Breast epithelium (tissue), 4 donors: ENCODE measurements around the gene PLAAT3. TPM values are rescaled to one million over a fixed set of nuclear protein-coding genes. Genes with fewer than 3 reads are reported as not detected.

Experiments
- DNase-seq, 2 donors: peaks; one replicate each; pipeline ENCODE4 v3.0.0-alpha.2; 2019; ENCODE audit warnings: low spot score in 2 of 2
- H3K27ac ChIP-seq, 2 donors: fragments of 200-600 bp; sonication (generic) in 1 of 2; one replicate each; pipeline ENCODE4 v1.5.1; 2016 to 2019; ENCODE audit warnings: mild to moderate bottlenecking in 1 of 2
- H3K27me3 ChIP-seq, 2 donors: fragments of 200-600 bp; sonication (generic) in 1 of 2; one replicate each; pipeline versions ENCODE4 v1.5.1 to v1.6.0; 2017 to 2019; ENCODE audit warnings: control low read depth in 1 of 2, mild to moderate bottlenecking in 1 of 2
- H3K36me3 ChIP-seq: fragments of 200-600 bp; one replicate; pipeline ENCODE4 v1.5.1; 2019
- H3K4me1 ChIP-seq, 2 donors: fragments of 200-600 bp; sonication (generic); one replicate each; pipeline ENCODE4 v1.5.1; 2016 to 2019; ENCODE audit warnings: control low read depth in 1 of 2
- H3K4me3 ChIP-seq, 3 donors: fragments of 200-600 bp; sonication (generic); 1 replicate in 2 of 3; 2 replicates in 1 of 3; pipeline ENCODE4 v1.5.1; 2016 to 2019; ENCODE audit warnings: mild to moderate bottlenecking in 3 of 3, moderate library complexity in 2 of 3
- H3K9me3 ChIP-seq, 2 donors: fragments of 200-600 bp; sonication (generic) in 1 of 2; one replicate each; pipeline ENCODE4 v1.5.1; 2016 to 2019; ENCODE audit warnings: control low read depth in 1 of 2
- POLR2A ChIP-seq: fragments of 450-650 bp; IDR thresholded peaks from one replicate; pipeline ENCODE4 v1.6.1; 2016; ENCODE audit warnings: antibody characterized with exemption, mild to moderate bottlenecking, moderate library complexity
- POLR2AphosphoS5 ChIP-seq, 3 donors: sonication (generic); formaldehyde crosslinking; IDR thresholded peaks; one replicate each; pipeline ENCODE4 v1.6.1; 2017; ENCODE audit warnings: antibody characterized with exemption in 3 of 3
- intact Hi-C: fragments of 100-400 bp; cut with DNase I; formaldehyde crosslinking; loops from one replicate; pipeline ENCODE4 v1.15.1; 2023; ENCODE audit warnings: low total_unique reads
- total RNA-seq, 3 donors: library from RNA; depleted of rRNA; stranded (reverse); fragments of >200 nt; gene quantifications; one replicate each; pipeline ENCODE4 v1.1.0, GENCODE V29; 2016
- TF ChIP-seq, protein P1 (sequence below), 3 donors: fragments of 450-650 bp; IDR thresholded peaks; one replicate each; pipeline ENCODE4 v1.5.1; 2016 to 2017; ENCODE audit warnings: antibody characterized with exemption in 3 of 3, mild to moderate bottlenecking in 3 of 3, moderate library complexity in 3 of 3

The PLAAT3 gene
- total RNA-seq, 3 donors from 2014 or later, result 128 to 527 (median 204) TPM

DNA sequence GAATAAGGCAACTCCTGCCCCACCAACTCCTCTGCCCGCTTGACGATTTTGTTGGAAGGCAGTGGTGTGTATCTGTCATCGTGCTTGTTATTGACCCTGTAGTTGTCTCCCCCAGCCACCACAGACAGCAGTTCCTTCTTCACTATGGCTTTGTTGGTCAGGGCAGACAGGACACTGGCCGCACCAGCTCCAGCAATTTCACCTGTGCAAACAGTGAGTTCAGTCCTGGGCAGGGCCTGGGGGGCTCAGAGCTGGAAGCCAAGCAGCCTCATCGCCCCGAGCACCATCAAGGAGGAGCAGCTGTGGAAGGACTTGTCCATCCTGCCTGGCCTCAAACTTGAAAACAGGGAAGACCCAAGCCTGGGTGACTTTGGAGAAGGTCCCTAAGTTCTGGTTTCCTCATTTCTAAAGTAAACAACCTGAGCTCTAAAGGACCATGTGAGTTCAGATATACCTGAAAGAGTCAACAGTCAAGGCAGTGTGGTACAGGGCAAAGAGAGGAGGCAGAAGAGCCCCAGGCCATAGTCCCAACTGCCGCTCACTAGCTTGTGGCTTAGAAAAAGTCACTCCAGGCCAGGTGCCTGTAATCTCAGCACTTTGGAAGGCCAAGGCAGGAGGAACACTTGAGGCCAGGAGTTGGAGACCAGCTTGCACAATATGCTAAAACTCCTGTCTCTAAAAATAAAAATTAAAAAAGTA, 55.6 kb downstream of the PLAAT3 start:
- intact Hi-C loops, result no loop called here
- no peak for TF ChIP-seq POLR2A
- no peak for TF ChIP-seq POLR2AphosphoS5 (IDR thresholded peaks at IDR 0.05)
- TF ChIP-seq, protein P1, sequence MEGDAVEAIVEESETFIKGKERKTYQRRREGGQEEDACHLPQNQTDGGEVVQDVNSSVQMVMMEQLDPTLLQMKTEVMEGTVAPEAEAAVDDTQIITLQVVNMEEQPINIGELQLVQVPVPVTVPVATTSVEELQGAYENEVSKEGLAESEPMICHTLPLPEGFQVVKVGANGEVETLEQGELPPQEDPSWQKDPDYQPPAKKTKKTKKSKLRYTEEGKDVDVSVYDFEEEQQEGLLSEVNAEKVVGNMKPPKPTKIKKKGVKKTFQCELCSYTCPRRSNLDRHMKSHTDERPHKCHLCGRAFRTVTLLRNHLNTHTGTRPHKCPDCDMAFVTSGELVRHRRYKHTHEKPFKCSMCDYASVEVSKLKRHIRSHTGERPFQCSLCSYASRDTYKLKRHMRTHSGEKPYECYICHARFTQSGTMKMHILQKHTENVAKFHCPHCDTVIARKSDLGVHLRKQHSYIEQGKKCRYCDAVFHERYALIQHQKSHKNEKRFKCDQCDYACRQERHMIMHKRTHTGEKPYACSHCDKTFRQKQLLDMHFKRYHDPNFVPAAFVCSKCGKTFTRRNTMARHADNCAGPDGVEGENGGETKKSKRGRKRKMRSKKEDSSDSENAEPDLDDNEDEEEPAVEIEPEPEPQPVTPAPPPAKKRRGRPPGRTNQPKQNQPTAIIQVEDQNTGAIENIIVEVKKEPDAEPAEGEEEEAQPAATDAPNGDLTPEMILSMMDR (IDR thresholded peaks at IDR 0.05), result no peak
- peak; percentile 50 to 81 for DNase-seq
- Histone ChIP-seq H3K27ac (peak overlapping the region; percentile 78 to 89), H3K27me3 (no peaks in the 10 kb centered on the region), H3K4me3 (no peak overlapping the region), H3K36me3 (no peaks in the 10 kb centered on the region), H3K9me3 (no peaks in the 10 kb centered on the region), H3K4me1 (peaks cover 0 to 9% of the 10 kb centered on the region in 2 donors)

DNA sequence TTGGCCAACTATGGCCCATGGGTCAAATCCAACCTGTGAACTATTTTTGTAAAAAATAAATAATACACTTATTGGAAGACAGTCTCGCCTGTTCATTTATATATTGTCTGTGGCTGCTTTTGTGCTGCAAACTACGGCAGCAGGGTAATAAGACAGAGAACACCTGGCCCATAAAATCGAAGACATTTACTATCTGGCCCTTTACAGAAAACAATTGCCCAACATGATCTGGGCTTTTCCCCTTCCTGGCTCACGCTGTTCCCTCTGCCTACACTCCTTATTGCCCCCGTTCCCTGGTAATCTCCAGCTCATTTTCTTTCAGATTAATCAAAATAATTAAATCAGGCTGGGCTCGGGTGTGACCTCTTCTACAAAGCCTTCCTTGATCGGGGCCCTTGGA, 56.7 kb downstream of the PLAAT3 start:
- TF ChIP-seq POLR2AphosphoS5 (IDR thresholded peaks at IDR 0.05) (no peak), POLR2A (no peak)
- TF ChIP-seq, protein P1 (IDR thresholded peaks at IDR 0.05), result no peak
- Histone ChIP-seq H3K27me3 (no peaks in the 10 kb centered on the region), H3K4me1 (peaks cover 0 to 9% of the 10 kb centered on the region in 2 donors), H3K36me3 (no peaks in the 10 kb centered on the region), H3K9me3 (no peaks in the 10 kb centered on the region), H3K4me3 (no peak overlapping the region), H3K27ac (peak overlapping the region; percentile 78 to 89)
- peak in 1 of 2 donors; percentile 13 for DNase-seq
- intact Hi-C loops, result no loop called here

DNA sequence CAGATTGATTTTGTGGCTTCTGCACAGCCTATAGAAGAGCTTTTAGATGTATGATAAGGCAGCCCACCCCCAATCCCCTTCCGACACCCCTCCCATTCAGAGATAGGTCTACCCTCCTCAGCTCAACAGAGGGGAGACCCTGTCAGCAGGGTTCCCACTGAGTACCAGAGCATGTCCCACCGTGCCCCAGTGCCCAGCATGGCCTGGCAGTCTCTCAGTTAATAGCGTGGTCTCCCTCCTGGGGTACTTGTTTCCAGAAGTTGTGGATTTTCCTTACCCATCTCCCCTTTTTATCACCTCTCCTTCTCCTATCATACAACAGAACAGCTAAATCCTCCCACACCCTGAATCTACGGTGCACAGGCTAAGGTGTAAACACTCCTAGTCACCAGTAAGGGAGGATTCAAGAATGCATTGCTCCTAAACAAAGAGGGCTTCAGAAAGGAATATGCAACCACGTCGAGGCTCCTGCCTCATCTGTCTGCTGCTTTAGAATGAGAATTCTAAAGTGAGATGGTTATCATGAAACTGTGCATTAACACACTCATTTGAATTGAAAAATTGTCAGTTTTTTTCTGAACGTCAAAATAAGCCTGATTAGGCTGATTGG, 57.7 kb downstream of the PLAAT3 start:
- Histone ChIP-seq H3K36me3 (no peaks in the 10 kb centered on the region), H3K27ac (no peak overlapping the region), H3K9me3 (no peaks in the 10 kb centered on the region), H3K4me3 (no peak overlapping the region), H3K4me1 (peaks cover 0 to 9% of the 10 kb centered on the region in 2 donors), H3K27me3 (no peaks in the 10 kb centered on the region)
- intact Hi-C loops, result no loop called here
- TF ChIP-seq, protein P1 (IDR thresholded peaks at IDR 0.05), result no peak
- no peak for TF ChIP-seq POLR2A
- no peak for TF ChIP-seq POLR2AphosphoS5 (IDR thresholded peaks at IDR 0.05)
- no peak for DNase-seq

DNA sequence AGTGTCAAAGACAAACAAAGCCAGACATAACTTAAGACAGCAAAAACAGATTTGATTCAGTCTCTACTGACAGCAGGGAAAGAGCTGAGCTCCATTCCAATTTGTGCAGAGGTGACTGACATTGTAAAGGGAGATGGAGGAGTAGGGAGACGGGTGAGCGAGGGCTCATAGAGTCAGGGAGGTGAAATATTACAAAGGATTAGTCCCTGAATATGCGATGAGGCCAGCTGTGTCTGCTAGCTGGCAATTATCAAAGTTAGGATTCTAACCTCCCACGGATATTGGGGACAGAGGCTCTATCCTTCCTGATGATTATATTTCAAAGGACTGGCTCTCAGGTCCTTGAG, 59.4 kb downstream of the PLAAT3 start:
- Histone ChIP-seq H3K27me3 (no peaks in the 10 kb centered on the region), H3K9me3 (no peaks in the 10 kb centered on the region), H3K4me1 (peaks cover 0 to 5% of the 10 kb centered on the region in 2 donors), H3K36me3 (no peaks in the 10 kb centered on the region), H3K4me3 (no peak overlapping the region), H3K27ac (no peak overlapping the region)
- TF ChIP-seq POLR2A (no peak), POLR2AphosphoS5 (IDR thresholded peaks at IDR 0.05) (no peak)
- TF ChIP-seq, protein P1 (IDR thresholded peaks at IDR 0.05), result no peak
- intact Hi-C loops, result no loop called here
- DNase-seq, result no peak

DNA sequence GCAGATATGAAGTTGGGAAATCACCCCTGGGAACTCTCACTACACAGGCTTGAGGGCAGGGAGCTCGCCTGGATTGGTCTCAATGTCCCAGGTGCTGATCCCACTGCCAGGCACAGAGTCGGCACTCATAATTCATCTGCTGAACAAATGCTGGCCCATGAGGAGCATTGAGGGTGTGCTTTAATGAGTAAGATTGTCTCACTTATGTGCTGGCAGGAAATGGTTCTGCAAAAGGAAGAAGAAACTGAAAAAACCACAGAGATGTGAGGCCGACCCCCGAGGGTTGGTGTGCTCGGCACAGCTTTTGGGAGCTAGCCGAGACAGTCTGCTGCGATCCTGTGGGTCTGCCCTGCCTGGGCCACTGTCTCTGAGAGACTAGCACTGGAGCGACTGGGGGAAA, 60.5 kb downstream of the PLAAT3 start:
- Histone ChIP-seq H3K27me3 (no peaks in the 10 kb centered on the region), H3K9me3 (no peaks in the 10 kb centered on the region), H3K4me3 (no peak overlapping the region), H3K4me1 (no peaks in the 10 kb centered on the region), H3K27ac (peak overlapping the region; percentile 3 to 35), H3K36me3 (no peaks in the 10 kb centered on the region)
- intact Hi-C loops, result no loop called here
- TF ChIP-seq, protein P1 (IDR thresholded peaks at IDR 0.05), result no peak
- DNase-seq, result peak in 1 of 2 donors; percentile 18
